B cell (primary cell): ENCODE data around the gene DRD1. TPM values are rescaled to one million over a fixed set of nuclear protein-coding genes. Genes with fewer than 3 reads are reported as not detected.

ENCODE experiments used
- ATAC-seq: fragments of 200-7000 bp; cut with Tn5 transposase; one replicate; pipeline ENCODE4 v1.10.0; 2021; ENCODE audit warnings: low read depth, mild to moderate bottlenecking, moderate number of reproducible peaks, moderate library complexity
- CTCF ChIA-PET: fragments of 350-600 bp; sonication (Branson Sonifier 250); formaldehyde crosslinking; loops from one replicate; lab custom pipeline; 2021; ENCODE audit warnings: antibody characterized with exemption, inconsistent platforms; lab: Charles Lee
- POLR2A ChIA-PET: fragments of 350-600 bp; sonication (Branson Sonifier 250); formaldehyde crosslinking; loops from one replicate; lab custom pipeline; 2021; ENCODE audit warnings: antibody characterized with exemption; lab: Charles Lee
- DNase-seq: peaks from one replicate; pipeline ENCODE4 v3.0.0; 2013
- H2AFZ ChIP-seq: 2 replicates; pipeline ENCODE4 v1.6.1; 2012; ENCODE audit warnings: mild to moderate bottlenecking, low read depth, low read length; ENCODE audit not compliant: insufficient read depth, poor library complexity, severe bottlenecking
- H3K27ac ChIP-seq, 2 donors: 1 replicate in 1 of 2; 2 replicates in 1 of 2; pipeline ENCODE4 v1.5.1; 2012 to 2013; ENCODE audit warnings: low read length in 2 of 2, mild to moderate bottlenecking in 2 of 2, moderate library complexity in 1 of 2
- H3K27me3 ChIP-seq, 4 experiments: fragments of 200-600 bp in 1 of 4; sonication (generic) in 1 of 4; replicated peaks in 1 of 4; 1 replicate in 2 of 4; 2 replicates in 2 of 4; pipeline versions ENCODE4 v1.6.1 to v1.7.0; 2013 to 2016; ENCODE audit warnings: low read length in 3 of 4, mild to moderate bottlenecking in 2 of 4, mixed read lengths in 1 of 4, moderate library complexity in 1 of 4; ENCODE audit not compliant: insufficient read depth in 4 of 4, control insufficient read depth in 3 of 4; ENCODE audit errors: control extremely low read depth in 1 of 4
- H3K36me3 ChIP-seq, 2 experiments: replicated peaks in 1 of 2; 1 replicate in 1 of 2; 2 replicates in 1 of 2; pipeline versions ENCODE4 v1.6.1 to v1.7.1; 2013; ENCODE audit warnings: low read length in 1 of 2; ENCODE audit not compliant: insufficient read depth in 2 of 2, control insufficient read depth in 1 of 2; ENCODE audit errors: control extremely low read depth in 1 of 2, extremely low read depth in 1 of 2
- H3K4me1 ChIP-seq, 2 donors: fragments of 200-600 bp in 1 of 2; sonication (generic) in 1 of 2; 1 replicate in 1 of 2; 2 replicates in 1 of 2; pipeline versions ENCODE4 v1.5.1 to v1.6.1; 2013 to 2017; ENCODE audit warnings: low read length in 2 of 2; ENCODE audit not compliant: control insufficient read depth in 2 of 2, insufficient read depth in 2 of 2
- H3K4me2 ChIP-seq: replicated peaks from 2 replicates; pipeline ENCODE3; 2012; ENCODE audit warnings: mild to moderate bottlenecking, low read depth, low read length; ENCODE audit not compliant: poor library complexity, severe bottlenecking
- H3K4me3 ChIP-seq, 5 experiments: fragments of 200-600 bp in 1 of 5; sonication (generic) in 1 of 5; 1 replicate in 3 of 5; 2 replicates in 2 of 5; pipeline versions ENCODE4 v1.5.1 to v1.7.0; 2011 to 2016; ENCODE audit warnings: low read length in 4 of 5, mild to moderate bottlenecking in 4 of 5, low read depth in 2 of 5, control low read depth in 1 of 5, moderate library complexity in 1 of 5; ENCODE audit not compliant: insufficient read depth in 1 of 5; ENCODE audit errors: control extremely low read depth in 1 of 5, extremely low read depth in 1 of 5
- H3K79me2 ChIP-seq: fragments of 200-600 bp; sonication (generic); one replicate; pipeline ENCODE4 v1.6.0; 2016; ENCODE audit warnings: low read length; ENCODE audit not compliant: control insufficient read depth, insufficient read depth
- H3K9ac ChIP-seq: fragments of 200-600 bp; sonication (generic); 2 replicates; pipeline ENCODE4 v1.6.1; 2017; ENCODE audit warnings: mild to moderate bottlenecking, low read length, moderate library complexity
- H3K9me3 ChIP-seq, 3 donors: one replicate each; pipeline versions ENCODE4 v1.6.1 to v1.7.1; 2013; ENCODE audit warnings: low read length in 2 of 3; ENCODE audit not compliant: control insufficient read depth in 2 of 3, insufficient read depth in 1 of 3; ENCODE audit errors: control extremely low read depth in 1 of 3
- H4K20me1 ChIP-seq: 2 replicates; pipeline ENCODE4 v1.6.0; 2012; ENCODE audit warnings: mild to moderate bottlenecking, low read length; ENCODE audit not compliant: insufficient read depth, control insufficient read depth, poor library complexity, severe bottlenecking
- H3K27ac Mint-ChIP-seq: one replicate; pipeline ENCODE4 v1.8.0; 2021; ENCODE audit warnings: mixed read lengths
- H3K27me3 Mint-ChIP-seq: one replicate; pipeline ENCODE4 v1.8.0; 2021; ENCODE audit warnings: mixed read lengths
- H3K4me1 Mint-ChIP-seq: one replicate; pipeline ENCODE4 v1.8.0; 2021; ENCODE audit warnings: mixed read lengths
- H3K4me3 Mint-ChIP-seq: one replicate; pipeline ENCODE4 v1.8.0; 2021; ENCODE audit warnings: mixed read lengths
- H3K9me3 Mint-ChIP-seq: one replicate; pipeline ENCODE4 v1.8.0; 2022; ENCODE audit warnings: mixed read lengths; ENCODE audit not compliant: insufficient read depth
- EZH2 ChIP-seq: IDR thresholded peaks from 2 replicates; pipeline ENCODE4 v1.6.1; 2012; ENCODE audit warnings: borderline replicate concordance, low read depth, mild to moderate bottlenecking, moderate library complexity, low read length; ENCODE audit not compliant: insufficient read depth, poor library complexity, severe bottlenecking
- WGBS: methylation state at CpG from one replicate; pipeline ENCODE4 v1.1.5; 2013; ENCODE audit warnings: missing lambda C conversion rate; ENCODE audit not compliant: insufficient coverage; 5-methylcytosine and 5-hydroxymethylcytosine counted together
- intact Hi-C: fragments of 100-400 bp; cut with micrococcal nuclease; formaldehyde crosslinking; loops from one replicate; pipeline ENCODE4 v1.10.0; 2022
- polyA plus RNA-seq: library from polyadenylated mRNA; depleted of rRNA; stranded (reverse); fragments of >200 nt; gene quantifications from 2 replicates; pipeline ENCODE4 v1.2.3, GENCODE V29; 2012
- total RNA-seq, 2 donors: library from RNA; stranded (reverse); fragments of 120-200 nt in 1 of 2; gene quantifications; 1 replicate in 1 of 2; 2 replicates in 1 of 2; pipeline versions ENCODE4 v1.2.3 to v1.2.4, GENCODE V29; 2013 to 2022
- TF ChIP-seq, protein P1 (sequence below): fragments of 200-600 bp; IDR thresholded peaks from one replicate; pipeline ENCODE4 v1.8.0; 2022; ENCODE audit warnings: antibody characterized with exemption, mild to moderate bottlenecking

DRD1 gene
- total and polyA plus RNA-seq, 2 donors (not counting 1 experiment from before 2014, with no cell fraction given), result not detected

DNA sequence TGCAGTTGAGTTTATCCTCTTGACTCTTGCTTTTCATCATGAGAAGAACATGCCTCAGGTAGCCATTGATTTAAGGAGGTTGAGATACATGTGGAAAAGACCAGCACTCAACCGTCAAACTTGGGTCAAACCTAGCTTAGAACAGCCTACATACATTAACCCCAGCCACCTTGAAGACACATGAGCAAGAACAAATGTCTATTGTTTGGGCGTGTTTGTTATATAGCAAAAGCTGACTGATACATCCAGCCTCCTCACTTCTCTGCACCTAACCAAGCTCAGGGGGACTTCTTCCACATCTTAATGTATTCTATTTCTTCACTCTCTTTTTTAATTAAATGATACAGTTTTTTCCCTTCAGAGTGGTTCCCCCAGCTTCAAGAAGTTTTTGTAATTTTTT lies 28.7 kb downstream of the DRD1 start:
- H4K20me1 ChIP-seq, result no peaks in the 10 kb centered on the region
- intact Hi-C loops, result no loop called here
- H3K9ac ChIP-seq, result no peak overlapping the region
- TF ChIP-seq EZH2, result no peak
- TF ChIP-seq, protein P1, sequence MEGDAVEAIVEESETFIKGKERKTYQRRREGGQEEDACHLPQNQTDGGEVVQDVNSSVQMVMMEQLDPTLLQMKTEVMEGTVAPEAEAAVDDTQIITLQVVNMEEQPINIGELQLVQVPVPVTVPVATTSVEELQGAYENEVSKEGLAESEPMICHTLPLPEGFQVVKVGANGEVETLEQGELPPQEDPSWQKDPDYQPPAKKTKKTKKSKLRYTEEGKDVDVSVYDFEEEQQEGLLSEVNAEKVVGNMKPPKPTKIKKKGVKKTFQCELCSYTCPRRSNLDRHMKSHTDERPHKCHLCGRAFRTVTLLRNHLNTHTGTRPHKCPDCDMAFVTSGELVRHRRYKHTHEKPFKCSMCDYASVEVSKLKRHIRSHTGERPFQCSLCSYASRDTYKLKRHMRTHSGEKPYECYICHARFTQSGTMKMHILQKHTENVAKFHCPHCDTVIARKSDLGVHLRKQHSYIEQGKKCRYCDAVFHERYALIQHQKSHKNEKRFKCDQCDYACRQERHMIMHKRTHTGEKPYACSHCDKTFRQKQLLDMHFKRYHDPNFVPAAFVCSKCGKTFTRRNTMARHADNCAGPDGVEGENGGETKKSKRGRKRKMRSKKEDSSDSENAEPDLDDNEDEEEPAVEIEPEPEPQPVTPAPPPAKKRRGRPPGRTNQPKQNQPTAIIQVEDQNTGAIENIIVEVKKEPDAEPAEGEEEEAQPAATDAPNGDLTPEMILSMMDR, result no peak
- no peak overlapping the region for H3K4me3 ChIP-seq
- CTCF ChIA-PET, result no interaction called here
- no peak overlapping the region for H2AFZ ChIP-seq
- H3K27me3 Mint-ChIP-seq, result peaks cover 33% of the 10 kb centered on the region
- H3K4me1 ChIP-seq, result no peaks in the 10 kb centered on the region
- no peak overlapping the region for H3K27ac ChIP-seq
- DNase-seq (no peak), ATAC-seq (no peak)
- peaks cover 4% of the 10 kb centered on the region for H3K9me3 Mint-ChIP-seq
- H3K4me3 Mint-ChIP-seq, result no peak overlapping the region
- H3K4me1 Mint-ChIP-seq, result no peaks in the 10 kb centered on the region
- H3K4me2 ChIP-seq, result no peak overlapping the region
- POLR2A ChIA-PET, result no interaction called here
- H3K27me3 ChIP-seq, result no peaks in the 10 kb centered on the region
- H3K27ac Mint-ChIP-seq, result no peak overlapping the region
- no CpG with 5 or more reads among the region's 2 CpGs for WGBS
- H3K36me3 ChIP-seq, result no peaks in the 10 kb centered on the region
- no peaks in the 10 kb centered on the region for H3K79me2 ChIP-seq
- no peaks in the 10 kb centered on the region for H3K9me3 ChIP-seq

GRCh38 chr5:175410926-175411325 lies 33.1 kb downstream of the DRD1 start:
- H3K9me3 Mint-ChIP-seq, result peaks cover 6% of the 10 kb centered on the region
- Histone ChIP-seq H3K9me3 (no peaks in the 10 kb centered on the region), H3K4me1 (no peaks in the 10 kb centered on the region), H3K27me3 (no peaks in the 10 kb centered on the region), H3K4me3 (no peak overlapping the region), H3K27ac (no peak overlapping the region), H3K9ac (no peak overlapping the region), H4K20me1 (no peaks in the 10 kb centered on the region), H2AFZ (no peak overlapping the region), H3K36me3 (no peaks in the 10 kb centered on the region), H3K4me2 (no peak overlapping the region), H3K79me2 (no peaks in the 10 kb centered on the region)
- no peak for DNase-seq
- intact Hi-C loops, result no loop called here
- H3K27me3 Mint-ChIP-seq, result peaks cover 22% of the 10 kb centered on the region
- no peaks in the 10 kb centered on the region for H3K4me1 Mint-ChIP-seq
- WGBS, result no CpG with 5 or more reads among the region's 2 CpGs
- H3K4me3 Mint-ChIP-seq, result no peak overlapping the region
- CTCF ChIA-PET, result no interaction called here
- no peak for ATAC-seq
- TF ChIP-seq EZH2, result no peak
- TF ChIP-seq, protein P1, result no peak
- no peak overlapping the region for H3K27ac Mint-ChIP-seq
- POLR2A ChIA-PET, result no interaction called here
